CD8-positive, alpha-beta memory T cell (primary cell): ENCODE data around the gene GRWD1. TPM values are rescaled to one million over a fixed set of nuclear protein-coding genes. Genes with fewer than 3 reads are reported as not detected.

Source experiments
- CTCF ChIA-PET: fragments of 350-600 bp; sonication (Branson Sonifier 250); formaldehyde crosslinking; loops from one replicate; lab custom pipeline; 2021; ENCODE audit warnings: antibody characterized with exemption; lab: Charles Lee
- POLR2A ChIA-PET: fragments of 350-600 bp; sonication (Branson Sonifier 250); formaldehyde crosslinking; loops from one replicate; lab custom pipeline; 2021; ENCODE audit warnings: antibody characterized with exemption; lab: Charles Lee
- DNase-seq, 5 donors: peaks; one replicate each; pipeline versions ENCODE4 v3.0.0 to v3.0.0-alpha.2; 2020 to 2022; ENCODE audit warnings: mixed read lengths in 1 of 5
- H3K27ac ChIP-seq: one replicate; pipeline ENCODE4 v1.7.0; 2013; ENCODE audit warnings: low read depth, mild to moderate bottlenecking, low read length, moderate library complexity
- H3K27me3 ChIP-seq: 2 replicates; pipeline ENCODE4 v1.7.0; 2013; ENCODE audit warnings: low read length, mild to moderate bottlenecking; ENCODE audit not compliant: insufficient read depth, poor library complexity, severe bottlenecking
- H3K36me3 ChIP-seq: 2 replicates; pipeline ENCODE4 v1.7.0; 2013; ENCODE audit warnings: mild to moderate bottlenecking, low read length, moderate library complexity; ENCODE audit not compliant: insufficient read depth
- H3K4me1 ChIP-seq: 2 replicates; pipeline ENCODE4 v1.7.0; 2013; ENCODE audit warnings: mild to moderate bottlenecking, low read length, moderate library complexity; ENCODE audit not compliant: insufficient read depth
- H3K4me3 ChIP-seq: 2 replicates; pipeline ENCODE4 v1.7.0; 2013; ENCODE audit warnings: mild to moderate bottlenecking, low read length
- H3K9me3 ChIP-seq: 2 replicates; pipeline ENCODE4 v1.7.0; 2013; ENCODE audit warnings: mild to moderate bottlenecking, low read length
- H3K27ac Mint-ChIP-seq, 8 donors: one replicate each; pipeline ENCODE4 v1.8.0; 2020 to 2021; ENCODE audit warnings: mixed read lengths in 8 of 8, mild to moderate bottlenecking in 6 of 8, inconsistent platforms in 3 of 8, moderate library complexity in 3 of 8
- H3K27me3 Mint-ChIP-seq, 2 donors: one replicate each; pipeline ENCODE4 v1.8.0; 2020 to 2021; ENCODE audit warnings: mixed read lengths in 2 of 2, mild to moderate bottlenecking in 1 of 2, moderate library complexity in 1 of 2
- H3K36me3 Mint-ChIP-seq, 3 donors: one replicate each; pipeline ENCODE4 v1.8.0; 2020 to 2021; ENCODE audit warnings: mixed read lengths in 3 of 3, inconsistent platforms in 1 of 3, mild to moderate bottlenecking in 1 of 3
- H3K4me1 Mint-ChIP-seq, 3 donors: one replicate each; pipeline ENCODE4 v1.8.0; 2020 to 2021; ENCODE audit warnings: mixed read lengths in 3 of 3, inconsistent platforms in 1 of 3, mild to moderate bottlenecking in 1 of 3
- H3K4me3 Mint-ChIP-seq, 7 donors: one replicate each; pipeline ENCODE4 v1.8.0; 2020 to 2021; ENCODE audit warnings: mixed read lengths in 7 of 7, mild to moderate bottlenecking in 6 of 7, moderate library complexity in 4 of 7, inconsistent platforms in 2 of 7
- H3K9me3 Mint-ChIP-seq, 5 donors: one replicate each; pipeline ENCODE4 v1.8.0; 2020 to 2022; ENCODE audit warnings: mixed read lengths in 5 of 5, mild to moderate bottlenecking in 3 of 5, moderate library complexity in 2 of 5, inconsistent platforms in 1 of 5
- polyA plus RNA-seq: library from polyadenylated mRNA; unstranded; fragments of 300-500 nt; fragmentation: Illumina TruSeq; gene quantifications from one replicate; pipeline ENCODE4 v1.2.3, GENCODE V29; 2021
- total RNA-seq, 2 experiments: library from RNA; stranded (reverse); gene quantifications; one replicate each; pipeline ENCODE4 v1.2.3, GENCODE V29; 2021

The GRWD1 gene
- total and polyA plus RNA-seq, 3 experiments from 2014 or later = 45.6 to 107 (median 105) TPM

- peaks cover 4% of the 10 kb centered on the region for H3K27me3 ChIP-seq
- ChIA-PET POLR2A (interaction anchor here (2.2 kb wide), 1 partner anchor 93 kb away, joined by 7 read pairs; no protein-coding TSS in a partner anchor), CTCF (interaction anchor here (0.7 to 4.5 kb wide), 9 partner anchors 11 to 170 kb away, joined by 3 to 37 read pairs (median 4); no protein-coding TSS in a partner anchor)
- Mint-ChIP-seq H3K36me3 (peaks cover 0 to 1% (median 0%) of the 10 kb centered on the region in 3 donors), H3K9me3 (no peaks in the 10 kb centered on the region), H3K27me3 (peaks cover 29% of the 10 kb centered on the region in 2 donors), H3K4me1 (peaks cover 20 to 41% (median 34%) of the 10 kb centered on the region in 3 donors), H3K4me3 (peak overlapping the region in 6 of 7 donors; percentile 19 to 83 (median 40)), H3K27ac (peak overlapping the region in 4 of 8 donors; percentile 23 to 80 (median 74))
- peak overlapping the region; percentile 8 for H3K4me3 ChIP-seq
- H3K4me1 ChIP-seq = peaks cover 37% of the 10 kb centered on the region
- H3K36me3 ChIP-seq = no peaks in the 10 kb centered on the region
- DNase-seq = peak; percentile 51 to 78 (median 58)
- no peak overlapping the region for H3K27ac ChIP-seq
- no peaks in the 10 kb centered on the region for H3K9me3 ChIP-seq
Measured at GRCh38 chr19:48490981-48491792, 45.4 kb downstream of the GRWD1 start.

- Histone ChIP-seq H3K27ac (no peak overlapping the region), H3K36me3 (no peaks in the 10 kb centered on the region), H3K9me3 (no peaks in the 10 kb centered on the region), H3K4me3 (no peak overlapping the region), H3K27me3 (peaks cover 4% of the 10 kb centered on the region), H3K4me1 (peaks cover 37% of the 10 kb centered on the region)
- peaks cover 20 to 41% (median 34%) of the 10 kb centered on the region in 3 donors for H3K4me1 Mint-ChIP-seq
- ChIA-PET POLR2A (no interaction called here), CTCF (interaction anchor here (1.4 to 3.2 kb wide), 2 partner anchors 11 to 14 kb away, joined by 3 to 36 read pairs; no protein-coding TSS in a partner anchor)
- no peaks in the 10 kb centered on the region for H3K36me3 Mint-ChIP-seq
- DNase-seq = no peak
- H3K27me3 Mint-ChIP-seq = peaks cover 30 to 32% of the 10 kb centered on the region in 2 donors
- no peaks in the 10 kb centered on the region for H3K9me3 Mint-ChIP-seq
- H3K4me3 Mint-ChIP-seq = peak overlapping the region in 6 of 7 donors; percentile 7 to 69 (median 41)
- H3K27ac Mint-ChIP-seq = peak overlapping the region in 4 of 8 donors; percentile 19 to 79 (median 46)
Measured at GRCh38 chr19:48491793-48492123, 46.0 kb downstream of the GRWD1 start.

- Mint-ChIP-seq H3K36me3 (no peaks in the 10 kb centered on the region), H3K27ac (peak overlapping the region in 4 of 8 donors; percentile 36 to 55 (median 50)), H3K27me3 (peaks cover 34 to 36% of the 10 kb centered on the region in 2 donors), H3K9me3 (no peaks in the 10 kb centered on the region), H3K4me3 (peak overlapping the region; percentile 60 to 86 (median 73)), H3K4me1 (peaks cover 20 to 41% (median 37%) of the 10 kb centered on the region in 3 donors)
- H3K27me3 ChIP-seq = peaks cover 4% of the 10 kb centered on the region
- ChIA-PET CTCF (interaction anchor here (0.7 to 1.8 kb wide), 5 partner anchors 13 to 126 kb away, joined by 3 to 7 read pairs (median 3); partner anchors contain the start of gene SPHK2), POLR2A (interaction anchor here (1.1 to 1.6 kb wide), 2 partner anchors 21 to 23 kb away, joined by 3 to 4 read pairs; no protein-coding TSS in a partner anchor)
- H3K4me1 ChIP-seq = peaks cover 37% of the 10 kb centered on the region
- H3K9me3 ChIP-seq = no peaks in the 10 kb centered on the region
- peak overlapping the region; percentile 43 for H3K27ac ChIP-seq
- no peaks in the 10 kb centered on the region for H3K36me3 ChIP-seq
- H3K4me3 ChIP-seq = no peak overlapping the region
- DNase-seq = peak; percentile 74 to 83 (median 76)
Measured at GRCh38 chr19:48492925-48493717, 47.3 kb downstream of the GRWD1 start.

- Mint-ChIP-seq H3K36me3 (no peaks in the 10 kb centered on the region), H3K4me1 (peaks cover 20 to 41% (median 37%) of the 10 kb centered on the region in 3 donors), H3K27me3 (peaks cover 34 to 35% of the 10 kb centered on the region in 2 donors), H3K9me3 (no peaks in the 10 kb centered on the region), H3K4me3 (peak overlapping the region; percentile 65 to 90 (median 72)), H3K27ac (peak overlapping the region in 1 of 8 donors; percentile 47)
- Histone ChIP-seq H3K36me3 (no peaks in the 10 kb centered on the region), H3K9me3 (no peaks in the 10 kb centered on the region), H3K4me3 (no peak overlapping the region), H3K27ac (no peak overlapping the region), H3K27me3 (peaks cover 4% of the 10 kb centered on the region), H3K4me1 (peaks cover 37% of the 10 kb centered on the region)
- ChIA-PET CTCF (interaction anchor here (0.7 to 1.8 kb wide), 7 partner anchors 12 to 126 kb away, joined by 3 to 7 read pairs (median 3); partner anchors contain the start of gene SPHK2), POLR2A (interaction anchor here (1.1 to 1.6 kb wide), 2 partner anchors 20 to 24 kb away, joined by 3 to 4 read pairs; no protein-coding TSS in a partner anchor)
- no peak for DNase-seq
Measured at GRCh38 chr19:48493718-48494401, 48.1 kb downstream of the GRWD1 start.

GRCh38 chr19:48495396-48495795 lies 49.6 kb downstream of the GRWD1 start:
- ChIA-PET POLR2A (no interaction called here), CTCF (interaction anchor here (0.8 to 1.7 kb wide), 4 partner anchors 11 to 94 kb away, joined by 3 to 5 read pairs (median 4); no protein-coding TSS in a partner anchor)
- Mint-ChIP-seq H3K4me1 (peaks cover 19 to 35% (median 34%) of the 10 kb centered on the region in 3 donors), H3K36me3 (peaks cover 0 to 2% (median 0%) of the 10 kb centered on the region in 3 donors), H3K27ac (peak overlapping the region in 3 of 8 donors; percentile 3 to 76 (median 57)), H3K4me3 (peak overlapping the region in 4 of 7 donors; percentile 36 to 60 (median 52)), H3K27me3 (peaks cover 35 to 37% of the 10 kb centered on the region in 2 donors), H3K9me3 (no peaks in the 10 kb centered on the region)
- Histone ChIP-seq H3K27me3 (peaks cover 3% of the 10 kb centered on the region), H3K9me3 (no peaks in the 10 kb centered on the region), H3K27ac (no peak overlapping the region), H3K36me3 (no peaks in the 10 kb centered on the region), H3K4me3 (no peak overlapping the region), H3K4me1 (peaks cover 28% of the 10 kb centered on the region)
- DNase-seq = no peak

DNA sequence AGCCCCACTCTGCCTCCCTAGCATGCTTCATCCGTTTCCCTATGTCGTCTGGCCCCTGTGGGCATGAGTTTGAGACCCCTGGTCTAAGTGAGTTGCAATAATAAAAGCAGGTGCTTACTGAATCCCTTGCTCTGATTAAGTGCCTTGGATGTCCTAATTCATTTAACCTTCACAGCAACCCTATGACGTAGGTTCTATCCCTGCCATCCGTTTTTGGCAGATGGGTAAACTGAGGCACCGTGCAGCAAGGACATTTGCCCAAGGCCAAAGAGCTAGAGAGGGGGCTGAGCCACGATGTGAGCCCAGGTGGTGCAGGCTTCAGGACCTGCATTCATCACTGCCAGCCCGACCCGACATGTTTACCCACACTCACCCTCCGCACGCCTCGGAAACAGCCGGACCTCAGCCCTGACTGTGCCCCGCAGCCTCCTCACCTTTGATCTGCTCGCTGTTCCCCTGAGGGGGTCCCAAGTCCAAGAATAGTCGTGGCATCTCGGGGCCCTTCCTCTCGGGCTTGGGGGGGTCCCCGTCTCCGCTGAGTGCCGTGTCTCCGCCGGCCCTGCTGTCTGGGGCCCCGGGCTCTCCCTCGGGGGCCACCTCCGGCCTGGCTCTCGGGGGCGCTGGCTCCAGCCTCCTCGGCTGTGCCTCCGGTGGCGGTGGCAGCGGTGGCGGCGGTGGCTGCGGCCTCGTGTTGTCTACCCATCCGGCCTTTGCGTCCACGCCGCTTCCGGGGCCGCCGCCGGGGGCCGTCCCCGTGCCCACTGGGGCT lies 51.4 kb downstream of the GRWD1 start:
- Histone ChIP-seq H3K9me3 (no peaks in the 10 kb centered on the region), H3K27ac (no peak overlapping the region), H3K4me3 (no peak overlapping the region), H3K4me1 (peaks cover 22% of the 10 kb centered on the region), H3K27me3 (no peaks in the 10 kb centered on the region), H3K36me3 (no peaks in the 10 kb centered on the region)
- CTCF ChIA-PET = interaction anchor here (0.9 kb wide), 1 partner anchor 9 kb away, joined by 3 read pairs; no protein-coding TSS in a partner anchor
- H3K27me3 Mint-ChIP-seq = peaks cover 31 to 34% of the 10 kb centered on the region in 2 donors
- H3K4me3 Mint-ChIP-seq = peak overlapping the region in 1 of 7 donors; percentile 37
- peaks cover 12 to 30% (median 30%) of the 10 kb centered on the region in 3 donors for H3K4me1 Mint-ChIP-seq
- no peak for DNase-seq
- POLR2A ChIA-PET = no interaction called here
- peak overlapping the region in 2 of 8 donors; percentile 22 to 90 for H3K27ac Mint-ChIP-seq
- H3K36me3 Mint-ChIP-seq = peaks cover 0 to 3% (median 0%) of the 10 kb centered on the region in 3 donors
- H3K9me3 Mint-ChIP-seq = no peaks in the 10 kb centered on the region
